ENCODE measurements around the gene GPC3.
A peak's percentile ranks its signal among the peaks of the same experiment; 100 is the strongest.

The GPC3 gene

GRCh38 chrX:133838761-133839676 is 146.4 kb downstream of the GPC3 start:
- TF ChIP-seq, protein P1, sequence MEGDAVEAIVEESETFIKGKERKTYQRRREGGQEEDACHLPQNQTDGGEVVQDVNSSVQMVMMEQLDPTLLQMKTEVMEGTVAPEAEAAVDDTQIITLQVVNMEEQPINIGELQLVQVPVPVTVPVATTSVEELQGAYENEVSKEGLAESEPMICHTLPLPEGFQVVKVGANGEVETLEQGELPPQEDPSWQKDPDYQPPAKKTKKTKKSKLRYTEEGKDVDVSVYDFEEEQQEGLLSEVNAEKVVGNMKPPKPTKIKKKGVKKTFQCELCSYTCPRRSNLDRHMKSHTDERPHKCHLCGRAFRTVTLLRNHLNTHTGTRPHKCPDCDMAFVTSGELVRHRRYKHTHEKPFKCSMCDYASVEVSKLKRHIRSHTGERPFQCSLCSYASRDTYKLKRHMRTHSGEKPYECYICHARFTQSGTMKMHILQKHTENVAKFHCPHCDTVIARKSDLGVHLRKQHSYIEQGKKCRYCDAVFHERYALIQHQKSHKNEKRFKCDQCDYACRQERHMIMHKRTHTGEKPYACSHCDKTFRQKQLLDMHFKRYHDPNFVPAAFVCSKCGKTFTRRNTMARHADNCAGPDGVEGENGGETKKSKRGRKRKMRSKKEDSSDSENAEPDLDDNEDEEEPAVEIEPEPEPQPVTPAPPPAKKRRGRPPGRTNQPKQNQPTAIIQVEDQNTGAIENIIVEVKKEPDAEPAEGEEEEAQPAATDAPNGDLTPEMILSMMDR (conservative IDR thresholded peaks at IDR 0.05; ENCODE audit: low read depth, low read length) = peak; percentile 74
- peak; percentile 60 for DNase-seq (ENCODE audit: low read depth)
- H3K4me3 ChIP-seq (ENCODE audit: low read depth, low read length) = no peak overlapping the region

GRCh38 chrX:133837091-133837490 is 148.3 kb downstream of the GPC3 start:
- H3K4me3 ChIP-seq (ENCODE audit: low read depth, low read length) = no peak overlapping the region
- TF ChIP-seq, protein P1 (conservative IDR thresholded peaks at IDR 0.05; ENCODE audit: low read depth, low read length) = no peak
- DNase-seq (ENCODE audit: low read depth) = no peak

GRCh38 chrX:133836561-133836960 is 148.8 kb downstream of the GPC3 start:
- no peak for DNase-seq (ENCODE audit: low read depth)
- no peak overlapping the region for H3K4me3 ChIP-seq (ENCODE audit: low read depth, low read length)
- TF ChIP-seq, protein P1 (conservative IDR thresholded peaks at IDR 0.05; ENCODE audit: low read depth, low read length) = no peak

GRCh38 chrX:133834771-133835170 is 150.6 kb downstream of the GPC3 start:
- H3K4me3 ChIP-seq (ENCODE audit: low read depth, low read length) = no peak overlapping the region
- TF ChIP-seq, protein P1 (conservative IDR thresholded peaks at IDR 0.05; ENCODE audit: low read depth, low read length) = no peak

DNA sequence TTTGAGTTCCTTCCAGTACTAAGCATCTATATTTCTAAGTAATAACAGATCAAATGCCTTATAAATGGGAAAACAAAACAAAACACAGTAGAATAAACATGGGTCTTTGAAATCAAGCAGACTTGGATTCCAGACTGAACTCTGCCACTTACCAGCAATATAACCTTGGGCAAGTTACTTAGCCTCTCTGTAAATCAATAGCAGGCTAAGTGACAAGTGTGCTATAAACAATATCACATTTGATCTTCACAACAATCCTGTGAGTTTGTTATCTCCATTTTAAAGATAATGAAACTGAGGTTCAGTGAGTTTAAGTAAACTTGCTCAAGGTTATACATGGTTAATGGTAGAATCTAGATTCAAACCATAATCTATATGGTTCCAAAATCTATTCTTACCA is 165.8 kb downstream of the GPC3 start:
- no peak overlapping the region for H3K4me3 ChIP-seq (ENCODE audit: low read depth, low read length)
- DNase-seq (ENCODE audit: low read depth) = no peak
- TF ChIP-seq, protein P1 (conservative IDR thresholded peaks at IDR 0.05; ENCODE audit: low read depth, low read length) = no peak

More at GRCh38 chrX:133834771-133835170, 150.6 kb downstream of the GPC3 start:
- DNase-seq (ENCODE audit: low read depth) = no peak

DNA sequence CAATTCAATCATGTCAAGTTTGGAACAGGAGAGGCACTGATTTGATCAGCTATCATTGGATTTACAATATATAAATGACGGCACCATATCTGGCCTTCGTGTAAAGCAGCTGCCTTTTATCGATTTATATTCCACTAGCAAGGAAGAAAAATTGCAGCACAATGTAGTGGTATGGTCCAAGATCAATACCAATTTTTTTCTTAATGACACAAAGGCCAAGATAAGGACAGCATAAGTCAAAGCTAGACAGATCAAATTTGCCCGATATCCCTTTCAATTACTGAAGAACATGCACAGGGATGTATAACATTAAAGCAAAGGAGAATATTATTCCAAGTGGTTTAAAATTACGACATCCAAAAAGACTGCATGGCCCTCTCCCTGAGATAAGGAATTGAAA is 167.4 kb downstream of the GPC3 start:
- DNase-seq (ENCODE audit: low read depth) = no peak
- TF ChIP-seq, protein P1 (conservative IDR thresholded peaks at IDR 0.05; ENCODE audit: low read depth, low read length) = no peak
- H3K4me3 ChIP-seq (ENCODE audit: low read depth, low read length) = no peak overlapping the region

DNA sequence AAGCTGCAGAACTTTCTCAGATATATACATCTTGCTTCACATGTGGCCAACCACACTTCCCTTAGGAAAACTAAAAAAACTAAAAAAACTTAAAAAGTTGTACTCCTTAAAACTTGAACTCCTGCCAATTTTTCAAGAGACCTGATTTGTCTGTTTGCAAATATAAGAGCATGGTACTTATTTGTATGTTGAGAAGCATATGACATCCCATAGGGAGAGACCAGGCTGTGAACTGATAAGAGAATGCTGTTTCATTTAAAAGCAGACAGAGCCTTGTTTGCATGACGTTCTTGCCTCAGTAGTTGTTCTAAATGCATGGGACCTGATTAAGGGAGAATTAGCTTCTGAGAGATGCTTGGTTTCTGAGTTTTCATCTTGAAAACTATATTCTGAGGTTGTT is 169.9 kb downstream of the GPC3 start:
- TF ChIP-seq, protein P1 (conservative IDR thresholded peaks at IDR 0.05; ENCODE audit: low read depth, low read length) = no peak
- no peak for DNase-seq (ENCODE audit: low read depth)
- no peak overlapping the region for H3K4me3 ChIP-seq (ENCODE audit: low read depth, low read length)

All from choroid plexus epithelial cell (primary cell).